H9 (cell line): Measurements from ENCODE around the gene LARP6. TPM values are rescaled to one million over a fixed set of nuclear protein-coding genes. Genes with fewer than 3 reads are reported as not detected.

Source experiments
- DNase-seq: peaks from one replicate; pipeline ENCODE4 v3.0.0-alpha.2; 2017
- H2AFZ ChIP-seq: one replicate; pipeline ENCODE4 v1.6.1; 2013; ENCODE audit warnings: mild to moderate bottlenecking, low read length, control low read depth, moderate library complexity
- H2AK5ac ChIP-seq: 2 replicates; pipeline ENCODE4 v1.6.1; 2013; ENCODE audit warnings: low read length, control low read depth, mixed read lengths; ENCODE audit not compliant: insufficient read length
- H2BK120ac ChIP-seq: one replicate; pipeline ENCODE4 v1.6.1; 2013; ENCODE audit warnings: low read depth, mild to moderate bottlenecking, low read length, control low read depth, inconsistent platforms; ENCODE audit not compliant: poor library complexity, severe bottlenecking
- H2BK12ac ChIP-seq: 2 replicates; pipeline ENCODE4 v1.6.1; 2013; ENCODE audit warnings: low read length, control low read depth, mixed read lengths, low read depth; ENCODE audit not compliant: insufficient read length
- H2BK15ac ChIP-seq: 2 replicates; pipeline ENCODE4 v1.6.1; 2013; ENCODE audit warnings: low read depth, low read length, control low read depth
- H2BK20ac ChIP-seq: one replicate; pipeline ENCODE4 v1.6.1; 2013; ENCODE audit warnings: low read depth, mild to moderate bottlenecking, low read length, control low read depth, inconsistent platforms; ENCODE audit not compliant: poor library complexity, severe bottlenecking
- H2BK5ac ChIP-seq: 2 replicates; pipeline ENCODE4 v1.6.1; 2013; ENCODE audit warnings: low read length, control low read depth, mixed read lengths; ENCODE audit not compliant: insufficient read length
- H3K14ac ChIP-seq: 2 replicates; pipeline ENCODE4 v1.6.1; 2013; ENCODE audit warnings: low read length, control low read depth; ENCODE audit not compliant: insufficient read depth
- H3K18ac ChIP-seq: 2 replicates; pipeline ENCODE4 v1.6.1; 2013; ENCODE audit warnings: low read depth, mild to moderate bottlenecking, mixed read lengths, low read length, control low read depth; ENCODE audit not compliant: insufficient read length
- H3K23ac ChIP-seq: 2 replicates; pipeline ENCODE4 v1.6.1; 2013; ENCODE audit warnings: low read length, control low read depth, mixed read lengths, low read depth; ENCODE audit not compliant: insufficient read length
- H3K23me2 ChIP-seq: 2 replicates; pipeline ENCODE4 v1.6.1; 2013; ENCODE audit warnings: low read depth, mild to moderate bottlenecking, mixed read lengths, low read length, control low read depth; ENCODE audit not compliant: insufficient read length, poor library complexity, severe bottlenecking
- H3K27ac ChIP-seq: 2 replicates; pipeline ENCODE4 v1.5.1; 2013; ENCODE audit warnings: low read length, control low read depth, mixed read lengths, low read depth; ENCODE audit not compliant: insufficient read length
- H3K27me3 ChIP-seq: 2 replicates; pipeline ENCODE4 v1.6.1; 2013; ENCODE audit warnings: low read length, control low read depth, inconsistent platforms; ENCODE audit not compliant: insufficient read depth
- H3K4ac ChIP-seq: 2 replicates; pipeline ENCODE4 v1.6.1; 2013; ENCODE audit warnings: low read depth, mild to moderate bottlenecking, control low read depth, inconsistent platforms, low read length, moderate library complexity
- H3K4me1 ChIP-seq: 2 replicates; pipeline ENCODE4 v1.6.1; 2013; ENCODE audit warnings: low read length, control low read depth, inconsistent platforms; ENCODE audit not compliant: insufficient read depth
- H3K4me2 ChIP-seq: 2 replicates; pipeline ENCODE4 v1.6.1; 2013; ENCODE audit warnings: low read length, control low read depth, mixed read lengths; ENCODE audit not compliant: insufficient read length, insufficient read depth
- H3K56ac ChIP-seq: 2 replicates; pipeline ENCODE4 v1.6.1; 2013; ENCODE audit warnings: low read depth, mild to moderate bottlenecking, mixed read lengths, low read length, control low read depth; ENCODE audit not compliant: insufficient read length
- H3K79me1 ChIP-seq: 2 replicates; pipeline ENCODE4 v1.6.1; 2013; ENCODE audit warnings: low read depth, mild to moderate bottlenecking, moderate library complexity, low read length, control low read depth, inconsistent platforms; ENCODE audit not compliant: insufficient read depth, poor library complexity, severe bottlenecking
- H3K79me2 ChIP-seq: 2 replicates; pipeline ENCODE4 v1.6.1; 2013; ENCODE audit warnings: low read length, control low read depth, inconsistent platforms; ENCODE audit not compliant: insufficient read depth
- H3K9ac ChIP-seq: 2 replicates; pipeline ENCODE4 v1.6.1; 2013; ENCODE audit warnings: low read length, control low read depth, mixed read lengths; ENCODE audit not compliant: insufficient read length; ENCODE audit errors: extremely low read depth
- H3K9me3 ChIP-seq: one replicate; pipeline ENCODE4 v1.6.1; 2013; ENCODE audit warnings: low read depth, low read length, inconsistent platforms; ENCODE audit not compliant: control insufficient read depth
- H3T11ph ChIP-seq: one replicate; pipeline ENCODE4 v1.6.1; 2013; ENCODE audit warnings: mild to moderate bottlenecking, low read length, control low read depth, inconsistent platforms
- H4K20me1 ChIP-seq: one replicate; pipeline ENCODE4 v1.6.1; 2013; ENCODE audit not compliant: control insufficient read depth, insufficient read length, insufficient read depth
- H4K5ac ChIP-seq: 2 replicates; pipeline ENCODE4 v1.6.1; 2013; ENCODE audit warnings: low read depth, mild to moderate bottlenecking, mixed read lengths, low read length, control low read depth; ENCODE audit not compliant: insufficient read length
- H4K8ac ChIP-seq: replicated peaks from 2 replicates; pipeline ENCODE4 v1.6.1; 2013; ENCODE audit warnings: low read length, control low read depth, mixed read lengths, low read depth; ENCODE audit not compliant: insufficient read length
- H4K91ac ChIP-seq: 2 replicates; pipeline ENCODE4 v1.6.1; 2013; ENCODE audit warnings: low read depth, mild to moderate bottlenecking, moderate library complexity, mixed read lengths, low read length, control low read depth; ENCODE audit not compliant: insufficient read length
- H3K27ac Mint-ChIP-seq, 3 experiments: 2 replicates in 2 of 3; 3 replicates in 1 of 3; pipeline ENCODE4 v1.8.0; 2020 to 2021; ENCODE audit warnings: mixed read lengths in 3 of 3, mild to moderate bottlenecking in 1 of 3, moderate library complexity in 1 of 3
- H3K27me3 Mint-ChIP-seq: 2 replicates; pipeline ENCODE4 v1.8.0; 2021; ENCODE audit warnings: low read depth, mild to moderate bottlenecking, moderate library complexity, mixed read lengths
- H3K36me3 Mint-ChIP-seq, 3 experiments: 2 replicates in 2 of 3; 3 replicates in 1 of 3; pipeline ENCODE4 v1.8.0; 2020 to 2021; ENCODE audit warnings: low read depth in 3 of 3, mixed read lengths in 3 of 3; ENCODE audit not compliant: insufficient read depth in 1 of 3
- H3K4me1 Mint-ChIP-seq, 2 experiments: 2 replicates each; pipeline ENCODE4 v1.8.0; 2020; ENCODE audit warnings: mixed read lengths in 2 of 2
- H3K4me3 Mint-ChIP-seq, 2 experiments: 2 replicates in 1 of 2; 3 replicates in 1 of 2; pipeline ENCODE4 v1.8.0; 2020 to 2021; ENCODE audit warnings: mild to moderate bottlenecking in 2 of 2, mixed read lengths in 2 of 2, moderate library complexity in 1 of 2
- H3K9me3 Mint-ChIP-seq, 2 experiments: 2 replicates in 1 of 2; 3 replicates in 1 of 2; pipeline ENCODE4 v1.8.0; 2020; ENCODE audit warnings: mild to moderate bottlenecking in 2 of 2, mixed read lengths in 2 of 2, moderate library complexity in 1 of 2
- CTCF ChIP-seq: fragments of 200-600 bp; sonication (generic); conservative IDR thresholded peaks from 3 replicates; pipeline ENCODE4 v1.8.0; 2021; ENCODE audit warnings: antibody characterized with exemption, mild to moderate bottlenecking
- WGBS: extraction: QIAGEN DNeasy Blood & Tissue Kit; methylation state at CpG from one replicate; pipeline ENCODE4 v1.1.7; 2013; ENCODE audit warnings: missing lambda C conversion rate, low lambda C conversion rate, mixed read lengths; ENCODE audit not compliant: insufficient read length; ENCODE audit errors: extremely low coverage; 5-methylcytosine and 5-hydroxymethylcytosine counted together
- total RNA-seq: library from RNA; stranded (reverse); gene quantifications from 2 replicates; pipeline ENCODE4 v1.2.1, GENCODE V29; 2021

LARP6 gene
- total RNA-seq, 1 experiment from 2014 or later: 18.9 TPM

- Mint-ChIP-seq H3K27ac (no peak overlapping the region), H3K9me3 (no peaks in the 10 kb centered on the region), H3K4me3 (no peak overlapping the region), H3K36me3 (no peaks in the 10 kb centered on the region), H3K4me1 (no peaks in the 10 kb centered on the region), H3K27me3 (no peaks in the 10 kb centered on the region)
- Histone ChIP-seq H3K79me1 (no peaks in the 10 kb centered on the region), H4K91ac (no peak overlapping the region), H2BK12ac (no peak overlapping the region), H2AK5ac (no peak overlapping the region), H3K79me2 (no peaks in the 10 kb centered on the region), H3K18ac (no peak overlapping the region), H2BK5ac (no peak overlapping the region), H3K9me3 (no peaks in the 10 kb centered on the region), H3K23ac (no peak overlapping the region), H2BK20ac (no peak overlapping the region), H3K9ac (no peak overlapping the region), H4K5ac (no peak overlapping the region), H3K4me2 (no peak overlapping the region), H3K4me1 (no peaks in the 10 kb centered on the region), H2BK15ac (no peak overlapping the region), H3T11ph (no peak overlapping the region), H3K56ac (no peak overlapping the region), H3K27me3 (no peaks in the 10 kb centered on the region), H3K23me2 (no peaks in the 10 kb centered on the region), H2AFZ (no peak overlapping the region), H4K8ac (no peak overlapping the region), H3K27ac (no peak overlapping the region), H3K4ac (no peak overlapping the region), H4K20me1 (no peaks in the 10 kb centered on the region), H3K14ac (no peak overlapping the region), H2BK120ac (no peak overlapping the region)
- no CpG with 5 or more reads among the region's 2 CpGs for WGBS
- DNase-seq: no peak
- no peak for TF ChIP-seq CTCF
Observed at GRCh38 chr15:70880781-70881180, 26.8 kb upstream of the LARP6 start.
